Keratinocyte (primary cell): Measurements from ENCODE around the gene SMG6. TPM values are rescaled to one million over a fixed set of nuclear protein-coding genes. Genes with fewer than 3 reads are reported as not detected.

Experiments used
- DNase-seq: peaks from one replicate; pipeline ENCODE4 v3.0.0-alpha.2; 2011; ENCODE audit warnings: low read depth, missing footprints, low spot score
- FAIRE-seq: peaks from 2 replicates; lab custom pipeline; 2011; peaks lifted over from hg19 to GRCh38; lab: Jason Lieb, UNC
- H2AFZ ChIP-seq: 2 replicates; pipeline ENCODE4 v1.6.0; 2012; ENCODE audit warnings: low read length, control low read depth, inconsistent platforms; ENCODE audit not compliant: control insufficient read depth
- H3K27ac ChIP-seq: 2 replicates; pipeline ENCODE4 v1.5.1; 2011; ENCODE audit warnings: low read length; ENCODE audit not compliant: control insufficient read depth, insufficient read depth
- H3K27me3 ChIP-seq: 3 replicates; pipeline ENCODE4 v1.6.0; 2011; ENCODE audit warnings: low read length; ENCODE audit not compliant: control insufficient read depth, insufficient read depth; ENCODE audit errors: extremely low read depth
- H3K36me3 ChIP-seq, 2 experiments: 2 replicates in 1 of 2; 3 replicates in 1 of 2; pipeline ENCODE4 v1.5.1; 2011; ENCODE audit warnings: low read length in 2 of 2, mild to moderate bottlenecking in 1 of 2; ENCODE audit not compliant: control insufficient read depth in 2 of 2, insufficient read depth in 2 of 2; ENCODE audit errors: extremely low read depth in 1 of 2
- H3K4me1 ChIP-seq: 3 replicates; pipeline ENCODE4 v1.5.1; 2011; ENCODE audit warnings: low read length; ENCODE audit not compliant: control insufficient read depth, insufficient read depth; ENCODE audit errors: extremely low read depth
- H3K4me2 ChIP-seq: 3 replicates; pipeline ENCODE4 v1.6.0; 2011; ENCODE audit warnings: low read depth, low read length; ENCODE audit not compliant: control insufficient read depth, insufficient read depth; ENCODE audit errors: extremely low read depth
- H3K4me3 ChIP-seq, 3 experiments: fragments of 200-600 bp in 1 of 3; sonication (generic) in 1 of 3; 2 replicates in 2 of 3; 3 replicates in 1 of 3; pipeline ENCODE4 v1.5.1; 2011 to 2016; ENCODE audit warnings: low read length in 3 of 3, mild to moderate bottlenecking in 3 of 3, control low read depth in 2 of 3, inconsistent platforms in 1 of 3, low read depth in 1 of 3, mixed read lengths in 1 of 3, mixed run types in 1 of 3, moderate library complexity in 1 of 3; ENCODE audit not compliant: control insufficient read depth in 2 of 3, insufficient read depth in 2 of 3; ENCODE audit errors: extremely low read depth in 1 of 3
- H3K79me2 ChIP-seq: 2 replicates; pipeline ENCODE4 v1.6.0; 2012; ENCODE audit warnings: low read length; ENCODE audit not compliant: control insufficient read depth, insufficient read depth
- H3K9ac ChIP-seq: 3 replicates; pipeline ENCODE4 v1.6.0; 2011; ENCODE audit warnings: low read length; ENCODE audit not compliant: control insufficient read depth, insufficient read depth; ENCODE audit errors: extremely low read depth
- H3K9me1 ChIP-seq: 3 replicates; pipeline ENCODE4 v1.6.0; 2011; ENCODE audit warnings: low read length; ENCODE audit not compliant: control insufficient read depth, insufficient read depth; ENCODE audit errors: extremely low read depth
- H3K9me3 ChIP-seq: 2 replicates; pipeline ENCODE4 v1.5.1; 2012; ENCODE audit warnings: low read depth, low read length; ENCODE audit not compliant: control insufficient read depth
- H4K20me1 ChIP-seq: 3 replicates; pipeline ENCODE4 v1.6.0; 2011; ENCODE audit warnings: low read length; ENCODE audit not compliant: control insufficient read depth, insufficient read depth; ENCODE audit errors: extremely low read depth
- CTCF ChIP-seq, 3 experiments: IDR thresholded peaks in 1 of 3; conservative IDR thresholded peaks in 1 of 3; optimal IDR thresholded peaks in 1 of 3; 2 replicates in 2 of 3; 3 replicates in 1 of 3; pipeline versions ENCODE3 to v1.5.1; 2011; ENCODE audit warnings: low read length in 3 of 3, mild to moderate bottlenecking in 3 of 3, moderate library complexity in 2 of 3, control low read depth in 1 of 3, inconsistent platforms in 1 of 3; ENCODE audit not compliant: insufficient read depth in 2 of 3; ENCODE audit errors: extremely low read depth in 1 of 3
- EZH2 ChIP-seq: IDR thresholded peaks from one replicate; pipeline ENCODE4 v1.6.1; 2012; ENCODE audit warnings: inconsistent platforms, mild to moderate bottlenecking, low read length, moderate library complexity
- dilution Hi-C: fragments of 300-500 bp; cut with MboI; formaldehyde crosslinking; loops from one replicate; pipeline ENCODE4 v1.7.0; 2020; ENCODE audit warnings: low sequenced_read_pairs; ENCODE audit not compliant: extremely low pct_ligation_motif_present
- polyA plus RNA-seq, 5 experiments: library from polyadenylated mRNA; depleted of rRNA in 3 of 5; stranded (reverse) in 3 of 5; stranded (forward) in 1 of 5; unstranded in 1 of 5; fragments of >200 nt; gene quantifications; 1 replicate in 1 of 5; 2 replicates in 3 of 5; 3 replicates in 1 of 5; pipeline versions ENCODE4 v1.2.1 to v1.2.3, GENCODE V29; 2011 to 2012; ENCODE audit warnings: missing spikeins in 2 of 5, low read depth in 1 of 5, low replicate concordance in 1 of 5

Gene SMG6
- polyA plus RNA-seq, 1 donor (not counting 4 experiments of a cell fraction or from before 2014, with no cell fraction given): 3.6 TPM

- FAIRE-seq: no peak
- H4K20me1 ChIP-seq: no peaks in the 10 kb centered on the region
- H3K4me2 ChIP-seq: no peak overlapping the region
- no peak overlapping the region for H2AFZ ChIP-seq
- H3K36me3 ChIP-seq: peaks cover 2 to 10% of the 10 kb centered on the region in 2 experiments
- H3K9ac ChIP-seq: no peak overlapping the region
- H3K4me1 ChIP-seq: peaks cover 25% of the 10 kb centered on the region
- peaks cover under 1% of the 10 kb centered on the region for H3K9me1 ChIP-seq
- H3K79me2 ChIP-seq: peaks cover 3% of the 10 kb centered on the region
- H3K9me3 ChIP-seq: no peaks in the 10 kb centered on the region
- H3K27me3 ChIP-seq: no peaks in the 10 kb centered on the region
- H3K27ac ChIP-seq: no peak overlapping the region
- TF ChIP-seq CTCF (optimal IDR thresholded peaks at IDR 0.05 in 1 of 3, IDR thresholded peaks at IDR 0.05 in 1 of 3, conservative IDR thresholded peaks at IDR 0.05 in 1 of 3; ENCODE audit: extremely low read depth in 1 of 3, insufficient read depth in 2 of 3, low read length in 3 of 3) (no peak), EZH2 (no peak)
- no peak overlapping the region for H3K4me3 ChIP-seq
- no peak for DNase-seq
- dilution Hi-C loops: no loop called here
These were observed 39.3 kb downstream of the SMG6 start for GRCh38 chr17:2264067-2264860.

GRCh38 chr17:2263183-2264066 lies 40.2 kb downstream of the SMG6 start:
- no peaks in the 10 kb centered on the region for H3K9me3 ChIP-seq
- no peak overlapping the region for H3K4me2 ChIP-seq
- peaks cover 3% of the 10 kb centered on the region for H3K79me2 ChIP-seq
- DNase-seq: no peak
- H3K4me1 ChIP-seq: peaks cover 30% of the 10 kb centered on the region
- peaks cover 2% of the 10 kb centered on the region for H3K9me1 ChIP-seq
- FAIRE-seq: no peak
- peaks cover 2 to 10% of the 10 kb centered on the region in 2 experiments for H3K36me3 ChIP-seq
- dilution Hi-C loops: no loop called here
- H3K27ac ChIP-seq: no peak overlapping the region
- TF ChIP-seq CTCF (optimal IDR thresholded peaks at IDR 0.05 in 1 of 3, IDR thresholded peaks at IDR 0.05 in 1 of 3, conservative IDR thresholded peaks at IDR 0.05 in 1 of 3; ENCODE audit: extremely low read depth in 1 of 3, insufficient read depth in 2 of 3, low read length in 3 of 3) (no peak), EZH2 (no peak)
- H2AFZ ChIP-seq: no peak overlapping the region
- H3K27me3 ChIP-seq: no peaks in the 10 kb centered on the region
- H3K4me3 ChIP-seq: no peak overlapping the region
- no peaks in the 10 kb centered on the region for H4K20me1 ChIP-seq
- H3K9ac ChIP-seq: no peak overlapping the region
